HepG2 (cell line): ENCODE data around the gene SLC2A4. TPM values are rescaled to one million over a fixed set of nuclear protein-coding genes. Genes with fewer than 3 reads are reported as not detected.

Source experiments
- BCL6 ChIP-seq: IDR thresholded peaks from 2 replicates; pipeline ENCODE4 v1.6.1; 2016; ENCODE audit warnings: missing genetic modification reagents, missing compliant biosample characterization
- ETV5 ChIP-seq: IDR thresholded peaks from 2 replicates; pipeline ENCODE4 v1.6.1; 2018; ENCODE audit warnings: missing biosample characterization, missing genetic modification reagents, inconsistent platforms, borderline replicate concordance
- HNRNPL ChIP-seq: fragments of 200-400 bp; formaldehyde crosslinking; IDR thresholded peaks from 2 replicates; pipeline ENCODE4 v1.6.1; 2017; ENCODE audit warnings: mild to moderate bottlenecking, low read depth, low read length
- KDM2A ChIP-seq: sonication (generic); formaldehyde crosslinking; IDR thresholded peaks from 2 replicates; pipeline ENCODE4 v1.4.0; 2020; ENCODE audit warnings: low read depth, missing genetic modification reagents, borderline replicate concordance
- MAX ChIP-seq: IDR thresholded peaks from 2 replicates; pipeline ENCODE4 v1.6.1; 2012; ENCODE audit warnings: inconsistent platforms
- MED13 ChIP-seq: sonication (generic); formaldehyde crosslinking; IDR thresholded peaks from 2 replicates; pipeline ENCODE4 v1.5.0; 2020; ENCODE audit warnings: missing genetic modification reagents
- MYC ChIP-seq: sonication (generic); formaldehyde crosslinking; IDR thresholded peaks from 2 replicates; pipeline ENCODE4 v1.9.0; 2021; ENCODE audit warnings: missing genetic modification reagents, borderline replicate concordance
- PAXIP1 ChIP-seq: sonication (generic); formaldehyde crosslinking; conservative IDR thresholded peaks from 2 replicates; pipeline ENCODE4 v1.4.0; 2020; ENCODE audit warnings: mild to moderate bottlenecking, missing genetic modification reagents, moderate library complexity
- RAD51 ChIP-seq: fragments of 450-650 bp; IDR thresholded peaks from 2 replicates; pipeline ENCODE4 v1.6.1; 2016; ENCODE audit warnings: borderline replicate concordance
- RELA ChIP-seq: sonication (generic); formaldehyde crosslinking; IDR thresholded peaks from 2 replicates; pipeline ENCODE4 v1.4.0; 2020; ENCODE audit warnings: missing genetic modification reagents
- TAF1 ChIP-seq: sonication (generic); formaldehyde crosslinking; IDR thresholded peaks from 2 replicates; pipeline ENCODE4 v1.4.0; 2020; ENCODE audit warnings: missing genetic modification reagents
- XRCC5 ChIP-seq: fragments of 200-400 bp; formaldehyde crosslinking; optimal IDR thresholded peaks from 2 replicates; pipeline ENCODE3; 2017; ENCODE audit warnings: mild to moderate bottlenecking, low read length
- ZNF746 ChIP-seq: sonication (generic); formaldehyde crosslinking; IDR thresholded peaks from 2 replicates; pipeline ENCODE4 v1.8.0; 2022; ENCODE audit warnings: mild to moderate bottlenecking, missing genetic modification reagents
- ZNF768 ChIP-seq: sonication (generic); formaldehyde crosslinking; IDR thresholded peaks from 2 replicates; pipeline ENCODE4 v1.4.0; 2020; ENCODE audit warnings: missing genetic modification reagents
- ZNF777 ChIP-seq: sonication (generic); formaldehyde crosslinking; IDR thresholded peaks from 2 replicates; pipeline ENCODE4 v1.4.0; 2020; ENCODE audit warnings: missing genetic modification reagents
- polyA plus RNA-seq, 8 experiments: library from polyadenylated mRNA; depleted of rRNA in 3 of 8; stranded (reverse) in 7 of 8; unstranded in 1 of 8; fragments of >200 nt; fragmentation: Illumina TruSeq in 4 of 8; extraction: Trizol in 4 of 8; gene quantifications; 2 replicates each; pipeline versions ENCODE4 v1.2.1 to v1.2.3, GENCODE V29; 2011 to 2016; ENCODE audit warnings: low read depth in 4 of 8, missing spikeins in 1 of 8, mixed read lengths in 1 of 8; ENCODE audit not compliant: insufficient read depth in 1 of 8
- total RNA-seq, 5 experiments: library from RNA; depleted of rRNA; stranded (reverse); fragments of >200 nt; fragmentation: Illumina TruSeq; extraction: Trizol; gene quantifications; 2 replicates each; pipeline ENCODE4 v1.2.3, GENCODE V29; 2016; ENCODE audit warnings: low read depth in 1 of 5
- TF ChIP-seq, protein P1 (sequence below): sonication (generic); formaldehyde crosslinking; IDR thresholded peaks from 2 replicates; pipeline ENCODE4 v1.5.1; 2020; ENCODE audit warnings: mild to moderate bottlenecking, missing genetic modification reagents, moderate library complexity

The SLC2A4 gene
- total and polyA plus RNA-seq, 2 of the 13 experiments (the other 11 are each of a cell fraction or from before 2014, with no cell fraction given), result 4.9 to 5.8 TPM

DNA sequence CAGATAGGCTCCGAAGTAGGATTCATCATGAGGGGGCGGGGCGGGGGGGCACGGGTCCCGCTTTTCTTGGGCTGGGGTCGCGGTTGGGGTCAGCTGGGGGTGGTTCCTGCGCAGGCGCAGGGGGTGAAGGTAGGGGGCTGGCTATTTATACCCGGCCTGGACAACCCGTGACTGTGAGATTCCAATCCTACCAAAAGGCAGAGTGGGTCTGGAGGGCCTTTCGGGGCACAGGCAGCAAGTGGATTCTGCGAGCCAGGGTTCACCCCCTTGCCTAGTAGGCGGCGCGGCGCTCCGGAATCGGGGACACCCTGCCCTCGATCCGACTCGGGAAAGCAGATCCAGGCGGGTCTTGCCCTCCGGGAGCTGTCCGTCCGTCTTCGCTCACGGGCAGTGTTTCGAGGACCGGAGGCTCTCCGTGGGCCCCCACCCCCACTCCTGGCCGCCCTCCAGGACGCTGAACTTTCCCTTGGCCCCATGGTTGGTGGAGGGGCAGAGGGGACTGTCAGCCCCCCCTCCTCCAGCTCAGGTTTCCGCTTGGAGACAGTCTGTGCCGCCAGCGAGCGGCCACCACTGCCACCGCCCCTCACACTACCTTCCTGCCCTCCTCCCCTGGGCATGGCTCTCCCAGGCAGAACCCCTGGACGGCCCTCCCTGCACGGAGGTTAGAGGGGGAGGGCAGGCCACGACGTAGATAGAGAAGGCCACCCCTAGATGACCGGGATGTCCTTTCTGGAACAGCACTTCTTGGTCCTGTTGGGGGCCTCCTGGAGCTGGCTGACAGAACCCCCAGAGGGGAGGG lies 634 bp downstream of the SLC2A4 start (continued):
- TF ChIP-seq, protein P1, sequence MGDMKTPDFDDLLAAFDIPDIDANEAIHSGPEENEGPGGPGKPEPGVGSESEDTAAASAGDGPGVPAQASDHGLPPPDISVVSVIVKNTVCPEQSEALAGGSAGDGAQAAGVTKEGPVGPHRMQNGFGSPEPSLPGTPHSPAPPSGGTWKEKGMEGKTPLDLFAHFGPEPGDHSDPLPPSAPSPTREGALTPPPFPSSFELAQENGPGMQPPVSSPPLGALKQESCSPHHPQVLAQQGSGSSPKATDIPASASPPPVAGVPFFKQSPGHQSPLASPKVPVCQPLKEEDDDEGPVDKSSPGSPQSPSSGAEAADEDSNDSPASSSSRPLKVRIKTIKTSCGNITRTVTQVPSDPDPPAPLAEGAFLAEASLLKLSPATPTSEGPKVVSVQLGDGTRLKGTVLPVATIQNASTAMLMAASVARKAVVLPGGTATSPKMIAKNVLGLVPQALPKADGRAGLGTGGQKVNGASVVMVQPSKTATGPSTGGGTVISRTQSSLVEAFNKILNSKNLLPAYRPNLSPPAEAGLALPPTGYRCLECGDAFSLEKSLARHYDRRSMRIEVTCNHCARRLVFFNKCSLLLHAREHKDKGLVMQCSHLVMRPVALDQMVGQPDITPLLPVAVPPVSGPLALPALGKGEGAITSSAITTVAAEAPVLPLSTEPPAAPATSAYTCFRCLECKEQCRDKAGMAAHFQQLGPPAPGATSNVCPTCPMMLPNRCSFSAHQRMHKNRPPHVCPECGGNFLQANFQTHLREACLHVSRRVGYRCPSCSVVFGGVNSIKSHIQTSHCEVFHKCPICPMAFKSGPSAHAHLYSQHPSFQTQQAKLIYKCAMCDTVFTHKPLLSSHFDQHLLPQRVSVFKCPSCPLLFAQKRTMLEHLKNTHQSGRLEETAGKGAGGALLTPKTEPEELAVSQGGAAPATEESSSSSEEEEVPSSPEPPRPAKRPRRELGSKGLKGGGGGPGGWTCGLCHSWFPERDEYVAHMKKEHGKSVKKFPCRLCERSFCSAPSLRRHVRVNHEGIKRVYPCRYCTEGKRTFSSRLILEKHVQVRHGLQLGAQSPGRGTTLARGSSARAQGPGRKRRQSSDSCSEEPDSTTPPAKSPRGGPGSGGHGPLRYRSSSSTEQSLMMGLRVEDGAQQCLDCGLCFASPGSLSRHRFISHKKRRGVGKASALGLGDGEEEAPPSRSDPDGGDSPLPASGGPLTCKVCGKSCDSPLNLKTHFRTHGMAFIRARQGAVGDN (CRISPR knock-in tag), result peak; percentile 64
- TF ChIP-seq TAF1 (no peak; the same call in 1 of the 2 replicates), HNRNPL (peak; percentile 52; the same call in 1 of the 2 replicates), PAXIP1 (CRISPR knock-in tag) (peak; percentile 20; the same call in 1 of the 2 replicates), MAX (peak; percentile 13; the same call in 1 of the 2 replicates), RELA (CRISPR knock-in tag) (peak; percentile 34; the same call in 1 of the 2 replicates), MED13 (0 out of 2 replicates have a peak, but pooled peaks have one; percentile 26), BCL6 (CRISPR knock-in tag) (peak; percentile 29; the same call in 1 of the 2 replicates), XRCC5 (peak; percentile 40), RAD51 (no peak), MYC (CRISPR knock-in tag) (peak; percentile 59; the same call in 1 of the 2 replicates), ZNF746 (CRISPR knock-in tag) (0 out of 2 replicates have a peak, but pooled peaks have one; percentile 19), KDM2A (CRISPR knock-in tag) (peak; percentile 16; the same call in 1 of the 2 replicates), ZNF768 (CRISPR knock-in tag) (peak; percentile 36; the same call in 1 of the 2 replicates), ETV5 (peak; percentile 47; the same call in 1 of the 2 replicates), ZNF777 (peak; percentile 84)
